Hypothalamus (tissue), 51 donors: ENCODE data around the gene USP24.
"Not testable (repeated sequence)": the region's sequence is repeated elsewhere in the genome, so short reads cannot be mapped to it uniquely, and the experiment has no call there.

Experiments
- DNase-seq, 51 donors: peaks; one replicate each; lab custom pipeline; 2025; lab: John Stamatoyannopoulos, UW

USP24 gene

DNA sequence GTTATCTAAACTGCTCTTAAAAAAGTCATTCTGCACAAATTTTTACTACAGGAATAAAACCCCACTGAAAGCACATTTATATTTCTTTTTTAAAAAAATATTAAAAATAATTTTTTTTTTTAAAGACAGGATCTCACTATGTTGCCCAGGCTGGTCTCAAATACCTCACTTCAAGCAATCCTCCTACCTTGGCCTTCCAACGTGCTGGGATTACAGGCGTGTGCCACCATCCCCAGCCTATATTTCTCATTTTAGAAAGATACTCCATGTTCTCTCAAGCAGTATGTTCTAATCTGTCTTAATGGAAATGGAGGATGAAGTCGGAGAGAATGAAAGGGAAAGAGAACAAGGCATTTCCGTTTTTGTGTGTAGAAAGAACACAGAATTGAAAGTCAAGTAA, 17.1 kb downstream of the USP24 start:
- no peak for DNase-seq

DNA sequence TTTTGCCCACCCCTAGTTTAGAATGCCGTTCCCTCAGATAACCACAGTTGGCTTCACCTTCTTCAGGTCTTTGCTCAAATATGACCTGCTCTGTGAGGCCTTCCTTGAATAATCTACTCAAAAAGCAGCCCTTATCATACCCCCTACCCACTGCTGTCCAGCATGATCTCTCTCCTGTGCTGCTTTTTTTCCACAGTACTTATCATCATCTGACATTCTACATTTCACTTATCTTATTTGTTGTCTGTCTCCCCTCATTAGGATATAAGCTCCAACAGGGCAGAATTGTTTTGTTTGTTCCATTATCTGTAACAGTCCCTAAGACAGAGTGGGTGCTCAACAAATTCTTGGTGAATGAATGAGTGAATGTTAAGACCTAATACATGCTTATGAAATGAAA, 18.1 kb downstream of the USP24 start:
- DNase-seq = no peak

DNA sequence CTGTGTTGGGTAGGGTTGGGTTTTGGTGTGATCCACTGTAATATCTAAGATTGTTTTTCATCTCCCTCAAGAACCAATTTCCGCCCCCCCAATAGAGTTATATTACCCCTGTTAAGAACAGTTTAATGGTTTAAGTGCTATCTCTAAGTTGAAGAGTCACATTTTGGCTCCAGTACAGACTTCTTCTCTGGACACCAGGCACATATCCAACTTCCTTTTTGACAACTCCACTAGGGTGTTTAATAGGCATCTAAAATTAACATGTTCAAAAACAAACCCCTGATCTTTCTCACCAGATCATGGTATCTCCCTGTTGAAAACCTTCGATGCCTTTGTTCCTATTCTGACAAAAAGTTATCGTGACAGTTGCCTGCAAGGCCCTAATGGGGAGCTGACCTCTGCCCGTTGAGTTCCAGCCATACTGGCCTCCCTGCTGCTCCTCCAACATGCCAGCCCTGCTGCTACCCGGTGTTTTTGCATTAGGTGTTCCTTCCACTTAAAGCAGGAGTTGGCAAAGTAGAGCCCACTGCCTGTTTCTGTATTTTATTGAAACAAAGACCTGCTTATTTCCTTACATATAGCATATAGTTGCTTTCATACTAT, 18.6 kb downstream of the USP24 start:
- DNase-seq = no peak

DNA sequence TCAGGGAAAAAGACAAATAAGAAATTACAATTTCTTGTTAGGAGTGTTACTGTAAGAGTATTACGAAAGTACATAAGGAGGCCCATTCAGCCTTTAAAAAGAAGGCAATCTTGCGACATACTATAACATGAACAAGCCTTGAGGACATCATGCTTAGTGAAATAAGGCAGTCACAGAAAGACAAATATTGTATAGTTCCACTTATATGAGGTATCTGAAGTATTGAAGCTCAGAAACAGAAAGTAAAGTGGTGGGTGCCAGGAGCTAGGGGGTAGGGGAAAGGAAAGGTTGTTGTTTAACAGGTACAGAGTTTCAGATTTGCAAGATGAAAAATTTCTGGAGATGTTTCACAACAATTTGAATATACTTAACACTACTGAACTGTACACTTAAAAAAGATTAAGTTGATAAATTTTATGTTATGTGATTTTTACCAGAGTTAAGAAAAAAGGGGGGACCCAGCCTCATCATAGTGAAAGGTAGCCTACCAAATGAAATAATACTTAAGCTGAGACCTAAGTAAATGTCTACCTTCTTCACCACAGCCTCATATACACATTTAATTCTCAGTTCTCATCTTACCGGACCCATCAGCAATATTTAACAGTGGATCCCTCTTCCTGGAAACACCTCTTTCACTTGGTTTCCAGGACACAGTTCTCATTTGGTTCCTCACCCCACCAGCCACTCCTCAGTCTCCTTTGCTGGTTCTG, 19.5 kb downstream of the USP24 start:
- DNase-seq = no peak

DNA sequence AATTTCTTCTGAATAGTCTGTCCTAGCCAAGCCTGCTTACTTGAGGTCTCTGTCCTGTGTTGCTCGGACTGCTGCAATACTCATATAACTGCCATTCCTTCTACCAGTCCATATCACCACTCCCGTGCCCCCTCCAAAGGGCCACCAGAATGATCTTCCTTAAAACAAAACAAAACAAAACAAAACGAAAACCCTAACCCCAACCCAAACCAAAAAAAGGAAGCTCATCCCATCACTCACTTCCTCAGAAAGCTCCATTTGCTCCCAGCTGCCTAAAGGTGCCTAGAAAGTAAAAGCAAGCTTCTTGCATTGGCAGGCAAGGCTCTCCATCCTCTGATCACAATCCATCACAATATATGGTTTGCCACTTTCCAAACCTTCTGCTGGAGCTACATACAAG, 20.3 kb downstream of the USP24 start:
- no peak for DNase-seq

DNA sequence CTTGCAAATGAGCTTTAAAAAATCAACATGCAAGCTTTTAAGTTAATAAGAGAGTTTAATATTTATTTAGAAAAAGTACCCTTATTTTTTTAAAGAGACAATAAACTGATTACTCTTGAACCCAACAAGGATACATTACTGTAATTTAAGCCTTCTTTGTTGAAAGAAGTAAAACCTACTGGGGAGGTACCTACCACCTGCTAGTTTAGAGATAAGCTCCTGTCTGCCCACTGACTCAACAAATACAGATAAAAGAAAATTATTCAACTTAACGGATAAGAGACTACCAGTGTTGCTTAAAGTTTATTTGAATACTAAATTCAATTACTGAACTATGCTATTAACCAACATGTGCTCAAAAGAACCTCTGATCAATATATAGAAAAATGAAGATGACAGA, 23.1 kb downstream of the USP24 start:
- DNase-seq = no peak

DNA sequence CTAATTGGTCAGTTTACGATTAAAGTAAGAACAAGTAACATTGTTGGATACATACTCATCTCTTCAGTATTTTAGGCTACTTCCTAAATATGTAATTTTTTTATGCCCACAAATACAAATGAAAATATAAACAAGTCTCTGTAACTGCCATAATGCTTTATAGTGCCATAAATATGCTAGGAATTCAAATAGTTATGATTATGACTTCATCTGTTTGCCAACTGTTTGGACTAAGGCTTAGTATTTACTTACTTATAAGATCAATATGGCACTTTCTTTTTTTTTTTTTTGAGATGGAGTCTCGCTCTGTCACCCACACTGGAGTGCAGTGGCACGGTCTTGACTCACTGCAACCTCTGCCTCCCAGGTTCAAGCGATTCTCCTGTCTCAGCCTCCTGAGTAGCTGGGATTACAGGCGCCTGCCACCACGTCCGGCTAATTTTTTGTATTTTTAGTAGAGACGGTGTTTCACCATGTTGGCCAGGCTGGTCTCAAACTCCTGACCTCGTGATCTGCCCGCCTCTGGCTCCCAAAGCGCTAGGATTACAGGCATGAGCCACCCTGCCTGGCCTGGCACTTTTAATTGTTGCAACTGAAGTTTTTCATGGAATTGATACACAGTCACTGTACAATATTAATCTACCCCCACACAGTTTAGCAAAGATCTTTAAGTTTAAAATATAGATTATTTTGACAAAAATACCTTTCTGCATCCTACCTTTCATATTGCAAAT, 23.8 kb downstream of the USP24 start:
- not testable (repeated sequence) for DNase-seq

DNA sequence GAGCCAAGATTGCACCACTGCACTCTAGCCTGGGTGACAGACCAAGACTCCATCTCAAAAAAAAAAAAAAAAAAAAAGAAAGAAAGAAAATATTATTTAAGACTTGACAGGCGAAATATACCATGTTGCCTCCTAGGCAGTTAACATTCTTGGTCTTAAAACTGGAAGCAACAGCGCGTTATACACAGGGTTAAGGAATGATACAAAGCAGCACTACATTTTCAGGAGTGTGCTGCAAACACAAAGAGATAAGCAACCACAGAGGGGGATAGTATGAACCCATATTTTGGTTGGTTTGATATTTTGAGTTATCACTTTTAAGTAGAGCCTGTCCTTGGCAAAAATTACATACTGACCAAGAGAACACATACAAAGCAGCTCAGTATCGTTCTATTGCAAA, 25.1 kb downstream of the USP24 start:
- DNase-seq = no peak

DNA sequence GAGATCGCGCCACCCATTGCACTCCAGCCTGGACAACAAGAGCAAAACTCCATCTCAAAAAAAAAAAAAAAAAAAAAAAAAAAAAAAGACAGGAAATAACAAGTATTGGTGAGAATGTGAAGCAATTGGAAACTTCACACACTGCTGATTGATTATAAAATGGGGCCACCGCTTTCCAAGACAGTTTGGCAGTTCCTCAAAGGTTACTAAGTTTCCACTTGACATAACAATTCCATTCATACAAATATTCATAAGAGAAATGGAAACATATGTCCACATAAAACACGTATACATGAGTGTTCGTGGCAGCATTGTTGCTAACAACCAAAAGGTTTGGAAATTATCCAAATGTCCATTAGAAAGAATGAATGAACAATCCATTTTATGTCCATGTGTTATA, 26.3 kb downstream of the USP24 start:
- DNase-seq = no peak

DNA sequence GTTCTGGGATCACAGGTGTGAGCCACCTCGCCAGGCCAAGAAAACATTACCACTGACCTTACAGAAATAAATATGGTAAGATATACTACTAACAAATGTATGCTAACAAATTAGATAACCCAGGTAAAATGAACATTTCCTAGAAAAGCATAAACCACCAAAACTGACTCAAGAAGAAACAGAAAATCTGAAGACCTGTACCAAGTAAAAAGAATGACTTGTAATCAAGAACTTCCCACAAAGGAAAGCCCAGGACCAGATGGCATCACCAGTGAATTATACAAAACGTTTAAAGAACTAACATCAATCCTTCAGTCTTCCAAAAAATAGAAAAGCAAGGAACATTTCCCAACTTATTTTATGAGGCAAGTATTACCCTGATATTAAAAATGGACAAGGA, 29.3 kb downstream of the USP24 start:
- no peak for DNase-seq

DNA sequence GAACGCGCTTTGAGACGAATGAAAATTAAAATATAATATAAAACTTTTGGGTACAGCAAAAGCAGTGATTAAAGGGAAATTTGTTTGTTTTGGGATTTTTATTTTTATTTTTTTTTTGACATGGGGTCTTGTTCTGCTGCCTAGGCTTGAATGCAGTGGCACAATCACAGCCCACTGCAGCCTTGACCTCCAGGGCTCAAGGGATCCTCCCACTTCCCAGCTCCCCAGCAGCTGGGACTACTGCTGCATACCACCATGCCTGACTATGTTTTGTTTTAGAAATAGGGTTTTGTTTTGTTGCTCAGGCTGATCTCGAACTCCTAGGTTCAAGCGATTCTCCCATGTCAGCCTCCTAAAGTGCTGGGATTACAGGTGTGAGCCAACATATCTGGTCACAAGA, 30.3 kb downstream of the USP24 start:
- DNase-seq = no peak

DNA sequence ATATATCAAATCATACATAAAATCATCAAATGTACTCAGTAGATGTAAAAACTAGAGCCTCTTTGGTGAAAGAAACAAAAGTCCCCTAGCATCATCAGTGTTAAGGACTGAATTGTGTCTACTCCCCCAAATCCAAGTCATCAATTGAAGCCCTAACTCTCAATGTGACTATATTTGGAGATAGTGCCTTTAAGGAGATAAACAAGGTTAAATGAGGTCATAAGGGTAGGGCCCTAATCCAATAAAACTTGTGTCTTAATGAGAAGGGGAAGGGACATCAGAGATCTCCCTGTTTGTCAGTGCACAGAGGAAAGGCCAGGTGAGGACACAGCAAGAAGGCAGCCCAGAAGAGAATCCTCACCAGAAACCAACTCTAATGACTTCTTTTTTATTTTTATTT, 33.5 kb downstream of the USP24 start:
- no peak for DNase-seq

DNA sequence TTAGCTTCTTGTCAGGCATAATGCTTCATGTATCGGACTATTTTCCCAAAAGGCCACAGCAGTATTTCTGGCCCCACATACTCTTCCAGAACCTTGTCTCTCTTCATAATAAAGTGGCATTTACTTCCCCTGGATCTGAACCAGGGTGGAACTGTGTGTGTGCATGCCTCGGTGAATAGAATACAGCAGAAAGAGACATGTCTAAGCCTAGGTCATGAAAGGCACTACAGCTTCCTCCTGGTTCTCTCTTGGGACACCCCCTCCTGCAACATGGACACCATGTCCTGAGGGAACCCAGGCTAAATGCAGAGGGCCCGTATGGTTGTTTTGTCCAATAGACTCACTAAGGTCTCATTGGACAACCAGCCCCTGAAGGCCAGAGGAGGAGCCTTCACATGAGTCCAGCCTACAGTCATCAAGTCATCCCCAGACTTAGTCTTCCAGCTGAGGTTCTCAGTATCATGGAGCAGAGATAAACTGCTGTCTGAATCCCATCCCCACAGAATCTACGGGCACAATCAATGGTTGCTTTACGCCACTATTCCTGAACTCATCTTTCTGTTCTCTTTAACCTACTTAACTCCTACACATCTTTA, 35.0 kb downstream of the USP24 start:
- no peak for DNase-seq

DNA sequence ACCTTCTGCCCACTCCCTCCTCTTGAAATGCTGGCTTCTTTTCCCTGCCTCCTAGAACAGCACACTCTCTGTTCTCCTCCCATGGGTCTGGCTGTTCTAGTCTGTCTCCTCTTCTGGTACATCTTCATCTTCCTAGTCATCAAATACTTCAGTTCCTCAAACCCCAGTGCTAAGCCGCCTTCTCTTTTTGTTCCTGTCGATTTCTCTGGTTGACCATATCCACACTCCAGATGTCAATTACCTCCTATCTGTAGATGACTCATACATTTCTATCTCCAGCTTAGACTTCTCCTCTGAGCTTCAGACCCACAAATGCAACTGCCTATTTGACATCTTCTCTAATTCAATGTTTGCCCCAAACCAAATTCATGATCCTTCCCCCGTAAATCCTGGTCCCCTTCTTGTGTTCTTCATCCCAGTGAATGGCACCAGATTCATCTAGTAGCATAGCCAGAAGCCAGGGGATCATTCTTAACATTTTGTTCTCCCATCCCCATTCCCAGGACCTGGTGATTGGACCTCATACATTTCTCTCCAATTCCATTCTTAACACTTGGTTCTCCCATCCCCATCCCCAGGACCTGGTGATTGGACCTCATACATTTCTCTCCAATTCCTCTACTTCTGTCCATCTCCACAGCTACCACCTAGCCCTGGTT, 35.9 kb downstream of the USP24 start:
- no peak for DNase-seq

DNA sequence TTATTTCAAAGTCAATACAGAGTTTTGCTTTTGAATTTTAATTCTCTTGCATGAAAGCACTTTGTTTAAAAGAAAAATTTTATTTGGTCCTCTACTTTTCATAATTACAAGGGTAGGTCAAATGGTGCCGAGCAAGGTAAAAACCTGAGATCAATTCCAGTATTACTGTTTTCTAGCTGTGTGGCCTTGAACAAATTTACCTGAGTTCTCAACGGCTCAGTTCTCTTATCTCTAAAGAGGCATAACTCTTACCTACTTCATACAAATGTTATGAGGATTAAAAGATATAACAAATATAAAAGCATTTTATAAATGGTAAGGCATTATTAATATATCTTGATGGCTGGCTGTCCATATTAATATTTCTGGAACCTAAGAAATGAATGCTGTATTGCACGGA, 42.5 kb downstream of the USP24 start:
- no peak for DNase-seq

DNA sequence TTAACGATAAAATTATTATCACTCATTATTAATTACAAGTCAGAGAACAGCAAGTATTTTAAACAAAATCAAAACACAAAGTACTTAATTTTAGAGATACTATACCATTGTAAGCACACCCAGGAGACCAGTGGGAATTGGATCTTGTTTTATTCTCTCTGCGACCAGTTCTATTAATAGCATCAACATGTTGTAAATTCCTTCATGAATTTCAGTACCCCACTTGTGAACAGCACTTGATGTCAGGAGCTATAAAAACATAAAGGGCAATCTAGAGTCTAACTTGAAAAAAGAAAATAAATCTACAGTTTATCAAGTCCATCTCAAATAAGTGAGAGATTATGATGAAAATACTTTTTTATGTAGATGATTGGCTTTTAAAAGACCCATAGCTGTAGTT, 42.9 kb downstream of the USP24 start:
- DNase-seq = no peak

DNA sequence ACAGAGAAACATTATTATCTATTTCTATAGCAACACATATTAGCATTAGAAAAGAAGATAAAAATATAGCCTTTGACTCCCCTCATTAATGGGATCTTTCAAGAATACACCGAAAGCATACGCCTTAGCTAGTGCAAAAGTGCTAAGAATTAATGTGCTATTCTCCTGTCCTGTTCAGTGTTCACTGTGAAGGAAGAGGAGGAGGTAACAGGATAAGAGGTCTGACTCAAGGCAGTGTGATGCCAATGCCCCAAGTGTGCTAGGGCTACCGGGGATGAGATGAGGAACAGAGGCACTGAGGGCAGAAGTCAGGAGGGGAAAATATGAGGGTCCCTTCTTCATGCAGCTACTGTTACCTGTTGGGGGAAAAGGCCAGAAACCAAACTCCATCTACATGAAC, 43.5 kb downstream of the USP24 start:
- peak in 1 of 51 donors; percentile 36 for DNase-seq

DNA sequence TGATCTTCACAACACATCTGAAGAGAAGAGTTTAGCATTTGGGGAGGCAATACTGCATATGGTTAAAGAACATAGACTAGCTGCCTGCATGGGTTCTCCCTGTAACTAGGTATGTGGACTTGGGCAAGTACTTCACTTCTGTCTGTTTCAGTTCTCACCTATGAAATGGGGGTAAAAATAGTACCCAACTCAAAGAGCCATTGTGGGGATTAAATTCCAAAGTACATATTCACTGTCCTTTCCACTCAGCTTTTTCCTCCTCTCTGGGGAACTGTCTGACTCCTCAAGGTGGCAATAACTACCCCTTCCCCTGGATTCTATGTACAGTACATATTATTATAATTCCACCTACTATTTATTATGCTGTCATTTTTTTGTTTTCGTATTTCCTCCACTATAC, 44.7 kb downstream of the USP24 start:
- DNase-seq = no peak

DNA sequence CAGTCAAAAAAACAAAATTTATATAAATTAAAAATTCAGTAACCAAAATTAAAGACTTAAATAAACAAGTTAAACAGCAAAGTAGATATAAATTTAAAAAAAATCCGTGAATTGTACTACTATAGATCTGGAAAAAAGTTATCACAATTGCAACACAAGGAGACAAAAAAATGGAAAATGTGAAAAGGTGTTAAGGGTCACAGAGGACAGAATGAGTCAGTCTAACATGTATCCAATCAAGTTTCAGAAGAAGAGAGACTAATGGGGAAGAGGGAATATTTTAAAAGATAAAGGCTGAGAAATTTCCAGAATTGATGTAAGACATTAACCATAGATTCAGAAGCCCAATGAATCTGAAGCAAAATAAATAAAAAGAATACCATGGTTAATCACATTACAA, 46.0 kb downstream of the USP24 start:
- DNase-seq = no peak

DNA sequence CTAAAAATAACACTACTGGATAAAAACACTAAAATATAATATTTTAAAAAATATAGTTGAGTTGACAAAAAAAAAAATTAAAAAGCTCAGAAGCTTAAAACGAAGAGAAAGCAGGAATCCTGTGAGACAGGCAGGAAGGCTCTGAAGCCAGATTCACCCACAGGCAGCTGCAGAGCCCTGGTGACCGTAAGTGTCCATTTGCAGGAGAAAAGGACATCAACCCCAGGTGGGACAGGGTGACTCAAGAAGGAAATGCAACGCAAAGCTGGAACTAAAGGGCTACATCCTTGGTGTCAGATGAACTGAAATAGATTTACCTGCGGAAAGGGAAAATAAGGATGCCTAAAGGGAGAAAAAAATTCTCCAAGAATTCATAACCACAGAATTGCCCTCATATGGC, 46.8 kb downstream of the USP24 start:
- no peak for DNase-seq

DNA sequence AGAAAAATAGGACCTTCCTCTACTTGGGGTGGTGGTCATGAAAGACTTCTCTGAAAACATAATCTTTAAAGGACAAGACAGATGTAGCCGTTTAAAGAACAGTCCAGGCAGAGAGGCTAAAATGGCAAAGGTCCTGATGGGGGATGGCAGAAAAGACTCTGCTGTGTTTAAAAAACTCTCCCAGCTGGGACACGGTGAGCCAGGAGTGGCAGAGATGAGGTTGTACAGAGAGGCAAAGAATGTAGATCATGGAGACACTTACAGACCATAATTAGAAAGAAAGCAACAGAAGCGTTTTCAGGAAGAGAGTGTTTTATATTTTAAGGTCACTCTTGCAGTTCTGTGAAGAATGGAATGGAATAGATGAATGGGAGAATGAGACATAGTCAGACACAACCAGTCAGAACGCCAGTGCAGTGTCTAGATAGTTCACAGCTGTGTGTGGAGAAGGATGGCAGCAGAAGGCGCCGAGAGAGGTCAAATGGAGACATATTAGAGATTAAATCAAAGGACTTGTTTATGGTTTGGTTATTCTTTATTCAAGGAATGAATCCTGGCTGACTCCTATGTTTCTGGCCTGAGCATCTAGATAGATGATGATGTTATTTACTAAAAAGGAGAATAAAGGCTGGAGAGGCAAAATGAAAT, 47.8 kb downstream of the USP24 start:
- no peak for DNase-seq
